ENCODE measurements around the gene PRPF38B. TPM values are rescaled to one million over a fixed set of nuclear protein-coding genes. Genes with fewer than 3 reads are reported as not detected.
A peak's percentile ranks its signal among the peaks of the same experiment; 100 is the strongest.

PRPF38B gene
- total RNA-seq (ENCODE audit: unreplicated experiment) = 52.2 TPM
- long read RNA-seq, transcript PRPF38B-203 (6 exons, 3,693 nt) = major isoform, 17 of 31 reads
- long read RNA-seq, partial matches to known transcripts = 3 of 31 reads
- long read RNA-seq, other reads (novel, unspliced or antisense) = 8 of 31 reads

GRCh38 chr1:108691942-108692723, at the start of gene PRPF38B:
Gene PRPF38B, plus strand, starts transcription at chr1:108692310. Its CDS starts 282 bp downstream, at chr1:108692592.
- H3K4me1 Mint-ChIP-seq (ENCODE audit: low read depth, unreplicated experiment) = peaks cover 3% of the 10 kb centered on the region
- no peaks in the 10 kb centered on the region for H3K36me3 Mint-ChIP-seq (ENCODE audit: unreplicated experiment)
- no peak for TF ChIP-seq CTCF (IDR thresholded peaks at IDR 0.05; ENCODE audit: partially characterized antibody, unreplicated experiment)
- peak within 1 kb of the TSS; percentile 99 for H3K4me3 Mint-ChIP-seq (ENCODE audit: unreplicated experiment)
- H3K27ac Mint-ChIP-seq (ENCODE audit: unreplicated experiment) = peak within 1 kb of the TSS; percentile 97
- peak; percentile 95 for DNase-seq
- peaks cover 9% of the 10 kb centered on the region for H3K9me3 Mint-ChIP-seq (ENCODE audit: unreplicated experiment)
- H3K27me3 Mint-ChIP-seq (ENCODE audit: unreplicated experiment) = peaks cover 19% of the 10 kb centered on the region

GRCh38 chr1:108643492-108644335, 48.4 kb upstream of the PRPF38B start:
- H3K27ac Mint-ChIP-seq (ENCODE audit: unreplicated experiment) = peak overlapping the region; percentile 60
- H3K4me3 Mint-ChIP-seq (ENCODE audit: unreplicated experiment) = no peak overlapping the region
- TF ChIP-seq CTCF (IDR thresholded peaks at IDR 0.05; ENCODE audit: partially characterized antibody, unreplicated experiment) = peak; percentile 44

GRCh38 chr1:108644984-108645383, 47.1 kb upstream of the PRPF38B start:
- Mint-ChIP-seq H3K27ac (ENCODE audit: unreplicated experiment) (no peak overlapping the region), H3K27me3 (ENCODE audit: unreplicated experiment) (peaks cover 2% of the 10 kb centered on the region), H3K4me1 (ENCODE audit: low read depth, unreplicated experiment) (peaks cover 10% of the 10 kb centered on the region), H3K4me3 (ENCODE audit: unreplicated experiment) (no peak overlapping the region), H3K36me3 (ENCODE audit: unreplicated experiment) (no peaks in the 10 kb centered on the region), H3K9me3 (ENCODE audit: unreplicated experiment) (peaks cover under 1% of the 10 kb centered on the region)
- no peak for TF ChIP-seq CTCF (IDR thresholded peaks at IDR 0.05; ENCODE audit: partially characterized antibody, unreplicated experiment)
- no peak for DNase-seq

More at GRCh38 chr1:108643492-108644335, 48.4 kb upstream of the PRPF38B start:
- no peaks in the 10 kb centered on the region for H3K36me3 Mint-ChIP-seq (ENCODE audit: unreplicated experiment)
- peaks cover 2% of the 10 kb centered on the region for H3K27me3 Mint-ChIP-seq (ENCODE audit: unreplicated experiment)
- peaks cover 10% of the 10 kb centered on the region for H3K4me1 Mint-ChIP-seq (ENCODE audit: low read depth, unreplicated experiment)
- peaks cover 6% of the 10 kb centered on the region for H3K9me3 Mint-ChIP-seq (ENCODE audit: unreplicated experiment)
- DNase-seq = no peak

- TF ChIP-seq CTCF (IDR thresholded peaks at IDR 0.05; ENCODE audit: partially characterized antibody, unreplicated experiment) = no peak
- no peak overlapping the region for H3K27ac Mint-ChIP-seq (ENCODE audit: unreplicated experiment)
- H3K27me3 Mint-ChIP-seq (ENCODE audit: unreplicated experiment) = peaks cover 2% of the 10 kb centered on the region
- no peak overlapping the region for H3K4me3 Mint-ChIP-seq (ENCODE audit: unreplicated experiment)
- H3K4me1 Mint-ChIP-seq (ENCODE audit: low read depth, unreplicated experiment) = peaks cover 10% of the 10 kb centered on the region
- no peaks in the 10 kb centered on the region for H3K9me3 Mint-ChIP-seq (ENCODE audit: unreplicated experiment)
- H3K36me3 Mint-ChIP-seq (ENCODE audit: unreplicated experiment) = no peaks in the 10 kb centered on the region
- DNase-seq = no peak
Measured at GRCh38 chr1:108645564-108646184, 46.4 kb upstream of the PRPF38B start.
